ENCODE results near the gene CTBS.

DNA sequence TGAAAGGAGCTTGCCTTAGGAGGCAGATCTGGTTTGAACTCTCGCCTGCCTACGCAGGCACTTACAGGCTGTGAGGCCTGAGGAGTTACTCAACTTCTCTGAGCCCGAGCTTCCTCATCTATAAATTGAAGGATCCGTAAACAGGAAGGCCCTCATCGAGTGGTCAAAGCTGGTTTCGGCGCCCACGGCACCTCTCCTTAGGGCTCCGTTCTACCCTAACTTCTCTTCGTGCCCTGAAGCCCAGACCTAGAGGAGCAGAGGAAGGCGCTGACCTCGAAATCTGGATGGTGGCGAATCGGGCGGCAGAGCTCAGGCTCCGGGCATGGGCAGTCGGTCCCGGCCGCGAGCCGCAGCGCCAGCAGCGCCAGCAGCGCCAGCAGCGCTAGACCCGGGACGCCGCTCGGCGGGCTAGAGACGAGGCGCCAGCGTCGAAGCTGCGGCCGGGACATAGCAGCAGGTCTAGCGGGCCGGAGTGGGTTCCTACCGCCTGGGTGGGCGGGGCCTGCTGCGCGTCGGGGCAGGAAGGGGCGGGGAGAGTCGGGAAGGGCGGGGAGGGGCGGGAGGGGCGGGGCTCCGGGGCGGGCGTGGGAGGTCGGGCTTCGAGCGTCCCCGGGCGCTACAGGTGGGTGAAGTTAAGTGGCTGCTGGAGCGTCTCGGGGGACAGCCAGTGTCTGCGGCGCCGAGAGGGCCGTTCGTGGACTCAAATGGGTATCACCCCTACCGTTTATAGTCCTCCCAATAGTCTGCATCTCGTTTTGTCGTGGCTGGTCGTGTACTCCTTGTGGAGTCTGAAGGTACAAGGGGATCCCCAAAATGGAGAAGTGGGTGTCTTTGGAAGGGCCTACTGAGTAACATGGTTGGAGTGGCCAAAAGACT is at the start of gene CTBS:
- TF ChIP-seq RAD21 (conservative IDR thresholded peaks at IDR 0.05 in 1 of 2, IDR thresholded peaks at IDR 0.05 in 1 of 2) (no peak), ESRRA (IDR thresholded peaks at IDR 0.05; ENCODE audit: borderline replicate concordance, low read length) (no peak)

All from A549 (cell line).